Testis (tissue), 3 donors: ENCODE data around the gene FOSL1. TPM values are rescaled to one million over a fixed set of nuclear protein-coding genes. Genes with fewer than 3 reads are reported as not detected.

Experiments used
- DNase-seq: peaks from one replicate; pipeline ENCODE4 v3.0.0-alpha.2; 2019
- H3K27ac ChIP-seq, 2 donors: fragments of 200-600 bp; sonication (generic); one replicate each; pipeline ENCODE4 v1.5.1; 2019
- H3K27me3 ChIP-seq: fragments of 200-600 bp; sonication (generic); one replicate; pipeline ENCODE4 v1.5.1; 2019
- H3K36me3 ChIP-seq: fragments of 200-600 bp; sonication (generic); one replicate; pipeline ENCODE4 v1.5.1; 2017; ENCODE audit warnings: low read depth; ENCODE audit errors: missing control alignments
- H3K4me1 ChIP-seq: fragments of 200-600 bp; sonication (generic); one replicate; pipeline ENCODE4 v1.5.1; 2019
- H3K4me3 ChIP-seq, 2 donors: fragments of 200-600 bp; sonication (generic); one replicate each; pipeline ENCODE4 v1.5.1; 2017 to 2019
- H3K9me3 ChIP-seq: fragments of 200-600 bp; sonication (generic); one replicate; pipeline ENCODE4 v1.5.1; 2017
- POLR2A ChIP-seq: fragments of 450-650 bp; IDR thresholded peaks from one replicate; pipeline ENCODE4 v1.6.1; 2017; ENCODE audit warnings: antibody characterized with exemption, mild to moderate bottlenecking, moderate library complexity
- WGBS, 2 donors: methylation state at CpG; one replicate each; pipeline ENCODE4 v1.1.5; 2018; 5-methylcytosine and 5-hydroxymethylcytosine counted together
- intact Hi-C: fragments of 100-400 bp; cut with DNase I; formaldehyde crosslinking; loops from one replicate; pipeline ENCODE4 v1.15.1; 2023; ENCODE audit warnings: low total_unique reads
- polyA plus RNA-seq: library from polyadenylated mRNA; stranded (reverse); fragments of 350-450 nt; fragmentation: Illumina TruSeq; extraction: RNeasy Lipid Tissue Mini Kit (QIAGEN cat#74804); gene quantifications from one replicate; pipeline ENCODE4 v1.2.3, GENCODE V29; 2014; ENCODE audit warnings: low read depth, low replicate concordance; ENCODE audit not compliant: insufficient read depth
- total RNA-seq, 2 donors: library from RNA; depleted of rRNA; stranded (reverse); fragments of >200 nt; gene quantifications; one replicate each; pipeline ENCODE4 v1.2.3, GENCODE V29; 2016
- TF ChIP-seq, protein P1 (sequence below), 3 experiments: fragments of 450-650 bp in 2 of 3; fragments of 200-600 bp in 1 of 3; sonication (generic) in 1 of 3; IDR thresholded peaks; one replicate each; pipeline ENCODE4 v1.5.1; 2016 to 2019; ENCODE audit warnings: antibody characterized with exemption in 3 of 3, mild to moderate bottlenecking in 2 of 3, moderate library complexity in 1 of 3

Gene FOSL1
- total and polyA plus RNA-seq, 3 donors from 2014 or later: 1.7 to 2.0 (median 1.7) TPM

DNA sequence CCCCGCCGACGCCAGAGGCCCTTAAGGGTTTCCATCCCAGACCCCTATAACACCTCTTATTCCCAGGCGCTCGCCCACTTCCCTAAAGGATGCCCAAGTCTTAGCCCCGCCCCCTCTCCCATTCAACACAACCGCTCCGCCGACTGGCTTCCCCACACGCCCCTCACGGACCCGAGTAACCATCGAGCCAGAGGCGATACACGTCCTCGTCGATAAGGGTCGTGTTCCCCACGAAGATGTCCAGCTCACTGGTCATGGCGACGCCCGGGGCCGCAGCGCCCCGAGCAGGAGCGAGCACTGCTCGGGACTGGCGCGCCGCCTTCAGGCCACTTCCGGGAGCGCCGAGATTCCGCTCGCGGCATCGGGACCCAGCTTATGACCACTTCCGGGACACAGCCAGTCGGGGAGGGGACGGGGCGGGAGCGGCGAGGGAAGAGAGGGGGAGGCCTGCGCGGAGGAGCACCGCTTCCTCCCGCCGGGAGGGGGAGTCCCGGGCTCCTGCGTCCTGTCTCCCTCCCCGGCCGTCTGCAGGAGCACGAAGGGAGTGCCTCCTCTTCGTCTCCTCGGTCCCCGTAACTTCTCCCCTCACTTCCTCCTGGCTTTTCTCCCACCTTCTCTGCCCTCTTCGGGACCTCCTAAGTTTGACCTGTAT, 11.9 kb downstream of the FOSL1 start, which contains the start of gene FIBP:
Gene FIBP, minus strand, starts transcription at position 309 of the 652 bp plus-strand sequence. Its CDS starts 53 bp downstream, at position 256.
- Histone ChIP-seq H3K4me1 (peaks cover 38% of the 10 kb centered on the region), H3K27me3 (no peaks in the 10 kb centered on the region), H3K4me3 (peak within 1 kb of the TSS; percentile 73 to 83), H3K36me3 (no peaks in the 10 kb centered on the region), H3K9me3 (no peaks in the 10 kb centered on the region), H3K27ac (peak within 1 kb of the TSS; percentile 91 to 97)
- intact Hi-C loops: loop anchor here (10.0 kb wide), 1 partner anchor 97 kb away; no protein-coding TSS in a partner anchor
- DNase-seq: peak; percentile 97
- peak; percentile 67 for TF ChIP-seq POLR2A
- TF ChIP-seq, protein P1, sequence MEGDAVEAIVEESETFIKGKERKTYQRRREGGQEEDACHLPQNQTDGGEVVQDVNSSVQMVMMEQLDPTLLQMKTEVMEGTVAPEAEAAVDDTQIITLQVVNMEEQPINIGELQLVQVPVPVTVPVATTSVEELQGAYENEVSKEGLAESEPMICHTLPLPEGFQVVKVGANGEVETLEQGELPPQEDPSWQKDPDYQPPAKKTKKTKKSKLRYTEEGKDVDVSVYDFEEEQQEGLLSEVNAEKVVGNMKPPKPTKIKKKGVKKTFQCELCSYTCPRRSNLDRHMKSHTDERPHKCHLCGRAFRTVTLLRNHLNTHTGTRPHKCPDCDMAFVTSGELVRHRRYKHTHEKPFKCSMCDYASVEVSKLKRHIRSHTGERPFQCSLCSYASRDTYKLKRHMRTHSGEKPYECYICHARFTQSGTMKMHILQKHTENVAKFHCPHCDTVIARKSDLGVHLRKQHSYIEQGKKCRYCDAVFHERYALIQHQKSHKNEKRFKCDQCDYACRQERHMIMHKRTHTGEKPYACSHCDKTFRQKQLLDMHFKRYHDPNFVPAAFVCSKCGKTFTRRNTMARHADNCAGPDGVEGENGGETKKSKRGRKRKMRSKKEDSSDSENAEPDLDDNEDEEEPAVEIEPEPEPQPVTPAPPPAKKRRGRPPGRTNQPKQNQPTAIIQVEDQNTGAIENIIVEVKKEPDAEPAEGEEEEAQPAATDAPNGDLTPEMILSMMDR (IDR thresholded peaks at IDR 0.05): peak; percentile 74 to 93 (median 89)
- WGBS, 2 donors: 1% methylated on average over 21 to 57 of the region's 57 CpGs

DNA sequence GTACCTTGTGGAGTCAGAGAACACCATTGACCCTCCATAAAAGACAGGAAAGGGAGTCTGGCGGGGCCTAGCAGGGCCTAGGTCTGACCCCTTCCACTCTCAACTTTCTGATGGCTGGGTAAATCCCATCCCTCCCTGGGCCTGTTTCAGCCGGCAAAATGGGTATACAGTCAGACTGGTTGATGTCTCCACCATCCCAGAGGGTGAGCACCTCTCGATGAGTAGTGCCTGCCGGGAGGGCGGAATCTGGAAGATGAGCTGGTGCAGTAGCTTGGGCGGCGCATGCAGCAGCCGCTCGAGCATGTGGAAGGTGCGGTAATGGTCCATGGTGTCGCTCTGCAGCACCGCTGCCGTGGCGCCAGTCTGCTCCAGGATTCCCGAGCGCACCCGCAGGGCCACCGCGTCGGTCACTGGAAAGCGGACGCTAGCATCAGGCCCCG, 12.4 kb downstream of the FOSL1 start:
- Histone ChIP-seq H3K27me3 (no peaks in the 10 kb centered on the region), H3K4me3 (peak overlapping the region; percentile 73 to 83), H3K27ac (peak overlapping the region; percentile 91 to 97), H3K4me1 (peaks cover 33% of the 10 kb centered on the region), H3K9me3 (no peaks in the 10 kb centered on the region), H3K36me3 (no peaks in the 10 kb centered on the region)
- intact Hi-C loops: loop anchor here (10.0 kb wide), 1 partner anchor 97 kb away; no protein-coding TSS in a partner anchor
- DNase-seq: no peak
- no peak for TF ChIP-seq POLR2A
- TF ChIP-seq, protein P1 (IDR thresholded peaks at IDR 0.05): no peak
- WGBS, 2 donors: 2 to 7% methylated on average over 10 to 23 of the region's 23 CpGs

- peak overlapping the region in 1 of 2 donors; percentile 83 for H3K4me3 ChIP-seq
- H3K27me3 ChIP-seq: no peaks in the 10 kb centered on the region
- intact Hi-C loops: loop anchor here (10.0 kb wide), 1 partner anchor 98 kb away; no protein-coding TSS in a partner anchor
- H3K4me1 ChIP-seq: peaks cover 26% of the 10 kb centered on the region
- H3K36me3 ChIP-seq: no peaks in the 10 kb centered on the region
- no peak for TF ChIP-seq POLR2A
- TF ChIP-seq, protein P1 (IDR thresholded peaks at IDR 0.05): no peak
- H3K9me3 ChIP-seq: no peaks in the 10 kb centered on the region
- peak overlapping the region in 1 of 2 donors; percentile 97 for H3K27ac ChIP-seq
- WGBS, 2 donors: 62 to 72% methylated on average over 14 of the region's 14 CpGs
- no peak for DNase-seq
These were observed 13.1 kb downstream of the FOSL1 start for GRCh38 chr11:65886826-65887722.

DNA sequence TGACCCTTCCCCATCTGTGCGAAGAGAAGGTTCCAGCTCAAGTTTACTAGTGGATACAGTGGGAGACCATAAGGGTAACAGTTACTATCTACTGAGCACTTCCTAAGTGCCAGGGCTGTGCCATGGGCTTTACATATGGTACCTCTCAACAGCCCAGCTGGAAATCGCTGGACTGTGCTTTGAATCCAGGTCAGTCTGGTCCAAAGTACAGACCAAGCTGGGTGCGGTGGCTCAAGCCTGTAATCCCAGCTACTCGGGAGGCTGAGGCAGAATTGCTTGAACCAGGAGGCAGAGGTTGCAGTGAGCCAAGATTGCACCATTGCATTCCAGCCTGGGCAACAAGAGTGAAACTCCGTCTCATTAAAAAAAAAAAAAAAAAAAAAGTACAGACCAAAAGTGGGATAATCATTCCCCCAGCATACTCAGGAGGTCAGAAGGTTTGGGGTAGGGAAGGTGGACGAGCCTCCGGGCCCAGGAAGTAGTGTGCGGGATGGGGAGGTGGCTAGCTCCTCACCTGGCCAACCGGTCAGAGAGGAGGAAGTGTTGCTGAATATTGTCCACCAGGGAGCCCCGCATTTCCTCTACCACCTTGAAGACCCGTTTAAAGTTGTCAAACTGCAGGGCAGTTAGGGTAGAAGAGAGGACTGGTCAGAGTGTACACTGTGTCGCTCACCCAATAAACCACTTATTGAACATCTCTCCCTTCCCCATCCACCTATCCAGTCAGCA, 14.2 kb downstream of the FOSL1 start:
- DNase-seq: no peak
- Histone ChIP-seq H3K4me3 (no peak overlapping the region), H3K9me3 (no peaks in the 10 kb centered on the region), H3K36me3 (no peaks in the 10 kb centered on the region), H3K27me3 (no peaks in the 10 kb centered on the region), H3K4me1 (peaks cover 23% of the 10 kb centered on the region), H3K27ac (no peak overlapping the region)
- intact Hi-C loops: loop anchor here (10.0 kb wide), 1 partner anchor 99 kb away; no protein-coding TSS in a partner anchor
- WGBS, 2 donors: 93 to 94% methylated on average over 12 of the region's 12 CpGs
- no peak for TF ChIP-seq POLR2A
- TF ChIP-seq, protein P1 (IDR thresholded peaks at IDR 0.05): no peak
